Nephron progenitor cell (in vitro differentiated cells): Measurements from ENCODE around the gene MBLAC1.

Source experiments
- DNase-seq: peaks from one replicate; pipeline ENCODE4 v3.0.0; 2021
- H3K27ac Mint-ChIP-seq: 2 replicates; pipeline ENCODE4 v1.8.0; 2021; ENCODE audit warnings: mild to moderate bottlenecking, moderate library complexity, mixed read lengths
- H3K27me3 Mint-ChIP-seq: 2 replicates; pipeline ENCODE4 v1.8.0; 2021; ENCODE audit warnings: mild to moderate bottlenecking, low read depth, mixed read lengths; ENCODE audit not compliant: poor library complexity
- H3K36me3 Mint-ChIP-seq: 2 replicates; pipeline ENCODE4 v1.8.0; 2021; ENCODE audit warnings: low read depth, mixed read lengths
- H3K4me1 Mint-ChIP-seq: 2 replicates; pipeline ENCODE4 v1.8.0; 2021; ENCODE audit warnings: mixed read lengths
- H3K4me3 Mint-ChIP-seq: 2 replicates; pipeline ENCODE4 v1.8.0; 2021; ENCODE audit warnings: mild to moderate bottlenecking, moderate library complexity, mixed read lengths
- H3K9me3 Mint-ChIP-seq: 2 replicates; pipeline ENCODE4 v1.8.0; 2021; ENCODE audit warnings: mild to moderate bottlenecking, moderate library complexity, mixed read lengths
- CTCF ChIP-seq: fragments of 200-600 bp; sonication (generic); IDR thresholded peaks from 2 replicates; pipeline ENCODE4 v1.5.0; 2021; ENCODE audit warnings: antibody characterized with exemption

Gene MBLAC1

GRCh38 chr7:100152937-100153666 lies 26.3 kb downstream of the MBLAC1 start:
- Mint-ChIP-seq H3K4me1 (peaks cover 60% of the 10 kb centered on the region), H3K4me3 (no peak overlapping the region)
- no peak for DNase-seq

GRCh38 chr7:100153708-100154535 lies 27.2 kb downstream of the MBLAC1 start:
- Mint-ChIP-seq H3K36me3 (peaks cover 29% of the 10 kb centered on the region), H3K27ac (peak overlapping the region; percentile 95)

More at GRCh38 chr7:100152937-100153666, 26.3 kb downstream of the MBLAC1 start:
- Mint-ChIP-seq H3K9me3 (no peaks in the 10 kb centered on the region), H3K36me3 (peaks cover 29% of the 10 kb centered on the region), H3K27me3 (peaks cover 2% of the 10 kb centered on the region), H3K27ac (peak overlapping the region; percentile 95)
- TF ChIP-seq CTCF, result no peak

GRCh38 chr7:100154651-100155491 lies 28.1 kb downstream of the MBLAC1 start:
- H3K4me3 Mint-ChIP-seq, result no peak overlapping the region
- TF ChIP-seq CTCF, result no peak
- H3K27me3 Mint-ChIP-seq, result peaks cover 2% of the 10 kb centered on the region
- H3K4me1 Mint-ChIP-seq, result peaks cover 53% of the 10 kb centered on the region
- H3K27ac Mint-ChIP-seq, result no peak overlapping the region
- H3K36me3 Mint-ChIP-seq, result peaks cover 29% of the 10 kb centered on the region
- no peaks in the 10 kb centered on the region for H3K9me3 Mint-ChIP-seq
- DNase-seq, result no peak

More at GRCh38 chr7:100153708-100154535, 27.2 kb downstream of the MBLAC1 start:
- DNase-seq, result no peak
- Mint-ChIP-seq H3K9me3 (no peaks in the 10 kb centered on the region), H3K27me3 (peaks cover 2% of the 10 kb centered on the region), H3K4me1 (peaks cover 53% of the 10 kb centered on the region), H3K4me3 (no peak overlapping the region)
- no peak for TF ChIP-seq CTCF

- H3K4me3 Mint-ChIP-seq, result no peak overlapping the region
These were observed 29.0 kb downstream of the MBLAC1 start for GRCh38 chr7:100155553-100156317.

More at GRCh38 chr7:100155553-100156317, 29.0 kb downstream of the MBLAC1 start:
- H3K9me3 Mint-ChIP-seq, result no peaks in the 10 kb centered on the region
- peaks cover 51% of the 10 kb centered on the region for H3K4me1 Mint-ChIP-seq
- TF ChIP-seq CTCF, result no peak
- no peak for DNase-seq
- peak overlapping the region; percentile 69 for H3K27ac Mint-ChIP-seq
- H3K27me3 Mint-ChIP-seq, result peaks cover 2% of the 10 kb centered on the region
- peaks cover 21% of the 10 kb centered on the region for H3K36me3 Mint-ChIP-seq
